ENCODE results near the gene RALGPS1. TPM values are rescaled to one million over a fixed set of nuclear protein-coding genes. Genes with fewer than 3 reads are reported as not detected.

The RALGPS1 gene
- polyA plus RNA-seq, 4 donors, result 16.6 to 53.3 (median 26.8) TPM

- 93 to 96% (median 95%) methylated on average over 2 of the region's 2 CpGs for WGBS, 3 donors
- no peak for DNase-seq
Observed at GRCh38 chr9:127018935-127019334, 104.4 kb downstream of the RALGPS1 start.

GRCh38 chr9:127020036-127020801, 105.6 kb downstream of the RALGPS1 start:
- WGBS, 3 donors, result 82 to 92% (median 86%) methylated on average over 4 of the region's 4 CpGs
- no peak for DNase-seq
- no peak overlapping the region for H3K4me3 ChIP-seq (ENCODE audit: low read depth in 1 of 3, low read length in 3 of 3)
- H3K4me1 ChIP-seq (ENCODE audit: control insufficient read depth in 3 of 3, insufficient read depth in 2 of 3, low read depth in 1 of 3, low read length in 2 of 3), result peaks cover 0 to 3% (median 0%) of the 10 kb centered on the region in 3 donors
- H3K9me3 ChIP-seq (ENCODE audit: control insufficient read depth in 2 of 2, insufficient read depth in 1 of 2, low read depth in 1 of 2, low read length in 1 of 2), result no peaks in the 10 kb centered on the region
- FAIRE-seq, result no peak
- H3K27ac ChIP-seq (ENCODE audit: low read depth in 1 of 3, low read length in 2 of 3), result no peak overlapping the region
- peaks cover 0 to 18% (median 3%) of the 10 kb centered on the region in 3 donors for H3K36me3 ChIP-seq (ENCODE audit: control insufficient read depth in 3 of 3, insufficient read depth in 2 of 3, low read depth in 1 of 3, low read length in 3 of 3)
- H3K27me3 ChIP-seq (ENCODE audit: control insufficient read depth in 3 of 3, insufficient read depth in 3 of 3, low read length in 3 of 3), result no peaks in the 10 kb centered on the region

More at GRCh38 chr9:127018935-127019334, 104.4 kb downstream of the RALGPS1 start:
- H3K4me3 ChIP-seq (ENCODE audit: low read depth in 1 of 3, low read length in 3 of 3), result no peak overlapping the region
- peaks cover 0 to 19% (median 0%) of the 10 kb centered on the region in 3 donors for H3K36me3 ChIP-seq (ENCODE audit: control insufficient read depth in 3 of 3, insufficient read depth in 2 of 3, low read depth in 1 of 3, low read length in 3 of 3)
- no peaks in the 10 kb centered on the region for H3K27me3 ChIP-seq (ENCODE audit: control insufficient read depth in 3 of 3, insufficient read depth in 3 of 3, low read length in 3 of 3)
- H3K9me3 ChIP-seq (ENCODE audit: control insufficient read depth in 2 of 2, insufficient read depth in 1 of 2, low read depth in 1 of 2, low read length in 1 of 2), result no peaks in the 10 kb centered on the region
- H3K4me1 ChIP-seq (ENCODE audit: control insufficient read depth in 3 of 3, insufficient read depth in 2 of 3, low read depth in 1 of 3, low read length in 2 of 3), result peaks cover 0 to 3% (median 0%) of the 10 kb centered on the region in 3 donors
- H3K27ac ChIP-seq (ENCODE audit: low read depth in 1 of 3, low read length in 2 of 3), result no peak overlapping the region
- FAIRE-seq, result no peak

- Histone ChIP-seq H3K9me3 (ENCODE audit: control insufficient read depth in 2 of 2, insufficient read depth in 1 of 2, low read depth in 1 of 2, low read length in 1 of 2) (no peaks in the 10 kb centered on the region), H3K4me3 (ENCODE audit: low read depth in 1 of 3, low read length in 3 of 3) (no peak overlapping the region), H3K4me1 (ENCODE audit: control insufficient read depth in 3 of 3, insufficient read depth in 2 of 3, low read depth in 1 of 3, low read length in 2 of 3) (peaks cover 0 to 3% (median 0%) of the 10 kb centered on the region in 3 donors), H3K27ac (ENCODE audit: low read depth in 1 of 3, low read length in 2 of 3) (no peak overlapping the region), H3K27me3 (ENCODE audit: control insufficient read depth in 3 of 3, insufficient read depth in 3 of 3, low read length in 3 of 3) (no peaks in the 10 kb centered on the region), H3K36me3 (ENCODE audit: control insufficient read depth in 3 of 3, insufficient read depth in 2 of 3, low read depth in 1 of 3, low read length in 3 of 3) (peaks cover 0 to 16% (median 6%) of the 10 kb centered on the region in 3 donors)
- DNase-seq (no peak), FAIRE-seq (no peak)
Observed at GRCh38 chr9:127020802-127021078, 106.2 kb downstream of the RALGPS1 start.

GRCh38 chr9:127021664-127022363, 107.2 kb downstream of the RALGPS1 start:
- 71 to 95% (median 90%) methylated on average over 10 of the region's 10 CpGs for WGBS, 3 donors
- FAIRE-seq (no peak), DNase-seq (peak in 1 of 2 donors; percentile 51)
- no peaks in the 10 kb centered on the region for H3K27me3 ChIP-seq (ENCODE audit: control insufficient read depth in 3 of 3, insufficient read depth in 3 of 3, low read length in 3 of 3)
- peak overlapping the region in 2 of 3 donors; percentile 52 to 74 for H3K27ac ChIP-seq (ENCODE audit: low read depth in 1 of 3, low read length in 2 of 3)
- H3K36me3 ChIP-seq (ENCODE audit: control insufficient read depth in 3 of 3, insufficient read depth in 2 of 3, low read depth in 1 of 3, low read length in 3 of 3), result peaks cover 0 to 13% (median 6%) of the 10 kb centered on the region in 3 donors
- no peak overlapping the region for H3K4me3 ChIP-seq (ENCODE audit: low read depth in 1 of 3, low read length in 3 of 3)
- no peaks in the 10 kb centered on the region for H3K9me3 ChIP-seq (ENCODE audit: control insufficient read depth in 2 of 2, insufficient read depth in 1 of 2, low read depth in 1 of 2, low read length in 1 of 2)
- peaks cover 0 to 3% (median 0%) of the 10 kb centered on the region in 3 donors for H3K4me1 ChIP-seq (ENCODE audit: control insufficient read depth in 3 of 3, insufficient read depth in 2 of 3, low read depth in 1 of 3, low read length in 2 of 3)

- DNase-seq, result no peak
- Histone ChIP-seq H3K9me3 (ENCODE audit: control insufficient read depth in 2 of 2, insufficient read depth in 1 of 2, low read depth in 1 of 2, low read length in 1 of 2) (no peaks in the 10 kb centered on the region), H3K4me3 (ENCODE audit: low read depth in 1 of 3, low read length in 3 of 3) (no peak overlapping the region), H3K4me1 (ENCODE audit: control insufficient read depth in 3 of 3, insufficient read depth in 2 of 3, low read depth in 1 of 3, low read length in 2 of 3) (peaks cover 0 to 3% (median 0%) of the 10 kb centered on the region in 3 donors), H3K27ac (ENCODE audit: low read depth in 1 of 3, low read length in 2 of 3) (peak overlapping the region in 1 of 3 donors; percentile 59), H3K27me3 (ENCODE audit: control insufficient read depth in 3 of 3, insufficient read depth in 3 of 3, low read length in 3 of 3) (no peaks in the 10 kb centered on the region), H3K36me3 (ENCODE audit: control insufficient read depth in 3 of 3, insufficient read depth in 2 of 3, low read depth in 1 of 3, low read length in 3 of 3) (peaks cover 0 to 17% (median 6%) of the 10 kb centered on the region in 3 donors)
- 71 to 84% (median 73%) methylated on average over 3 of the region's 3 CpGs for WGBS, 3 donors
- no peak for FAIRE-seq
Observed at GRCh38 chr9:127022913-127023660, 108.5 kb downstream of the RALGPS1 start.

GRCh38 chr9:127025042-127025441, 110.5 kb downstream of the RALGPS1 start:
- Histone ChIP-seq H3K36me3 (ENCODE audit: control insufficient read depth in 3 of 3, insufficient read depth in 2 of 3, low read depth in 1 of 3, low read length in 3 of 3) (peaks cover 0 to 32% (median 6%) of the 10 kb centered on the region in 3 donors), H3K9me3 (ENCODE audit: control insufficient read depth in 2 of 2, insufficient read depth in 1 of 2, low read depth in 1 of 2, low read length in 1 of 2) (no peaks in the 10 kb centered on the region), H3K27ac (ENCODE audit: low read depth in 1 of 3, low read length in 2 of 3) (no peak overlapping the region), H3K4me3 (ENCODE audit: low read depth in 1 of 3, low read length in 3 of 3) (no peak overlapping the region), H3K4me1 (ENCODE audit: control insufficient read depth in 3 of 3, insufficient read depth in 2 of 3, low read depth in 1 of 3, low read length in 2 of 3) (peaks cover 0 to 3% (median 0%) of the 10 kb centered on the region in 3 donors), H3K27me3 (ENCODE audit: control insufficient read depth in 3 of 3, insufficient read depth in 3 of 3, low read length in 3 of 3) (no peaks in the 10 kb centered on the region)
- 90 to 93% (median 92%) methylated on average over 7 of the region's 7 CpGs for WGBS, 3 donors
- FAIRE-seq (no peak), DNase-seq (no peak)

GRCh38 chr9:127027694-127028093, 113.1 kb downstream of the RALGPS1 start:
- Histone ChIP-seq H3K9me3 (ENCODE audit: control insufficient read depth in 2 of 2, insufficient read depth in 1 of 2, low read depth in 1 of 2, low read length in 1 of 2) (no peaks in the 10 kb centered on the region), H3K36me3 (ENCODE audit: control insufficient read depth in 3 of 3, insufficient read depth in 2 of 3, low read depth in 1 of 3, low read length in 3 of 3) (peaks cover 0 to 33% (median 6%) of the 10 kb centered on the region in 3 donors), H3K27me3 (ENCODE audit: control insufficient read depth in 3 of 3, insufficient read depth in 3 of 3, low read length in 3 of 3) (no peaks in the 10 kb centered on the region), H3K27ac (ENCODE audit: low read depth in 1 of 3, low read length in 2 of 3) (peak overlapping the region in 1 of 3 donors; percentile 27), H3K4me3 (ENCODE audit: low read depth in 1 of 3, low read length in 3 of 3) (no peak overlapping the region), H3K4me1 (ENCODE audit: control insufficient read depth in 3 of 3, insufficient read depth in 2 of 3, low read depth in 1 of 3, low read length in 2 of 3) (peaks cover 0 to 14% (median 0%) of the 10 kb centered on the region in 3 donors)
- DNase-seq (peak in 1 of 2 donors; percentile 26), FAIRE-seq (no peak)
- 83 to 91% (median 85%) methylated on average over 2 of the region's 2 CpGs for WGBS, 3 donors

GRCh38 chr9:127029548-127029947, 115.0 kb downstream of the RALGPS1 start:
- H3K27me3 ChIP-seq (ENCODE audit: control insufficient read depth in 3 of 3, insufficient read depth in 3 of 3, low read length in 3 of 3), result no peaks in the 10 kb centered on the region
- WGBS, 3 donors, result 94 to 97% (median 95%) methylated on average over 11 of the region's 11 CpGs
- no peaks in the 10 kb centered on the region for H3K9me3 ChIP-seq (ENCODE audit: control insufficient read depth in 2 of 2, insufficient read depth in 1 of 2, low read depth in 1 of 2, low read length in 1 of 2)
- peaks cover 0 to 31% (median 6%) of the 10 kb centered on the region in 3 donors for H3K36me3 ChIP-seq (ENCODE audit: control insufficient read depth in 3 of 3, insufficient read depth in 2 of 3, low read depth in 1 of 3, low read length in 3 of 3)
- H3K27ac ChIP-seq (ENCODE audit: low read depth in 1 of 3, low read length in 2 of 3), result no peak overlapping the region
- no peak overlapping the region for H3K4me3 ChIP-seq (ENCODE audit: low read depth in 1 of 3, low read length in 3 of 3)
- H3K4me1 ChIP-seq (ENCODE audit: control insufficient read depth in 3 of 3, insufficient read depth in 2 of 3, low read depth in 1 of 3, low read length in 2 of 3), result peaks cover 0 to 31% (median 3%) of the 10 kb centered on the region in 3 donors
- no peak for DNase-seq
- FAIRE-seq, result no peak
